GM18868 (cell line): ENCODE data around the gene ASGR1.

Experiments used
- ATAC-seq: cut with Tn5 transposase; IDR thresholded peaks from one replicate; pipeline ENCODE4 v1.9.1; 2021; ENCODE audit warnings: mild to moderate bottlenecking, moderate library complexity; ENCODE audit not compliant: unreplicated experiment

The ASGR1 gene

DNA sequence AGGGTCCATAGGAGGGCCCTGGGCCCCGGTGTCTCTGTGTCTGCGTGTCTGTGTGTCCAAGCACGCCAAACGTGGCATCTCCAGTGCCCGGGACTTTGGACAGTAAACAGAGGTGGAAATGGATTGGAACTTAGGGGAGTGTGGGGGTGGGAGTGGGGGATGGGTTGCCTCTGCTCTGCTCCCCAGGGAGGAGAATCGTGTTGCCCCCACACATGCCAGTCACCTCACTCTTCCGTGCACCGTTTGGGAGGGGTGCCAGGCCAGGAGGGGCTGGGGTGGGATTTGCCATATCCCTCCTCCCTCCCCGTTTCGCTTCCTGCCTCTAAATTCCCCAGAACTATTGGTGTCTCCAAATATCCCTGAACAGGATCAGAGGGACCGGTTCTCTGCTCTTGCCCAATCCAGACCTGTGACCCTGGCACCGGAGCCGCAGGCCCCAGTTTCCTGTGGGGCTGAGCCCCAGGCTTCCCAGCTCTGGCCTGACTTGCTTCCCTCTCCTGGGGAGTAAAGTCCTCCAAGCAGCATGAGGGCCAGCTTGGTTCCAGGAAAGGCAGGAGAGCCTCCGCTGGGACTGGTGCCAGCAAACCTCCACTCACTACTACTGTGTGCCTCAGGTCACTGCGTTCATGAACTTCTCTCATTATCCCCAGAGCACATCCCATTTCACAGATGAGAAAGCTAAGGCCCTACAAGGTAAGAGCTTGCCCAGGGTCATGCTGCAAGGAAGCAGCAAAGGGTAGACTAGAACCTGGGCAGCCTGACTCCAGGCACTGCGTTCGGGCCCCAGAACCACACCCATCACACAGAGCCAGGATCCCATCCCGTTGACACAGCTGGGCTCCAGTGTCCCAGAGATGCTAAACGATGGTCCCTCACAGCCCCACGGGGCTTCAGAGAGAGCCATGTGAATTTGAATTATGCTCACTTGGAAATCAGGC lies at the start of gene ASGR1:
ASGR1 (minus strand) TSS at position 54 of the 938 bp plus-strand sequence. CDS start 807 bp downstream, outside the sequence.
- no peak for ATAC-seq

GRCh38 chr17:7228920-7229319 lies 49.8 kb upstream of the ASGR1 start:
- ATAC-seq, result no peak

- no peak for ATAC-seq
These were observed 47.8 kb upstream of the ASGR1 start for GRCh38 chr17:7226721-7227710.

- ATAC-seq, result no peak
These were observed 46.7 kb upstream of the ASGR1 start for GRCh38 chr17:7225711-7226331.

DNA sequence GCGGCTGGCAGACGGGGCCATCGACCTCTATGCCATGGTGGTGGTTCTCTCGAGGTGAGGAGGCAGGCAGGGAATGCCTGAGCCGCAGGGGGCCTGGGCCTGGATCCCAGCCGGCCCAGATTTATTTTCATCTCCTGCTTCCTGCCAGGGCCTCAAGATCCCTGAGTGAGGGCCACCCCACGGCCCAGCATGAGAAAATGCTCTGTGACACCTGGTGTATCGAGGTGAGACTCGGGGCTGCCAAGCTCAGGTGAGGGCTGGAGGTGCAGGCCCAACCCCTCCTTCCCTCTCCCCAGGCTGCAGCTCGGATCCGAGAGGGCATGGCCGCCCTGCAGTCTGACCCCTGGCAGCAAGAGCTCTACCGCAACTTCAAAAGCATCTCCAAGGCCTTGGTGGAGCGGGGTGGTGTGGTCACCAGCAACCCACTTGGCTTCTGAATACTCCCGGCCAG lies 45.5 kb upstream of the ASGR1 start:
- ATAC-seq, result no peak

GRCh38 chr17:7224110-7224509 lies 44.9 kb upstream of the ASGR1 start:
- ATAC-seq, result no peak

DNA sequence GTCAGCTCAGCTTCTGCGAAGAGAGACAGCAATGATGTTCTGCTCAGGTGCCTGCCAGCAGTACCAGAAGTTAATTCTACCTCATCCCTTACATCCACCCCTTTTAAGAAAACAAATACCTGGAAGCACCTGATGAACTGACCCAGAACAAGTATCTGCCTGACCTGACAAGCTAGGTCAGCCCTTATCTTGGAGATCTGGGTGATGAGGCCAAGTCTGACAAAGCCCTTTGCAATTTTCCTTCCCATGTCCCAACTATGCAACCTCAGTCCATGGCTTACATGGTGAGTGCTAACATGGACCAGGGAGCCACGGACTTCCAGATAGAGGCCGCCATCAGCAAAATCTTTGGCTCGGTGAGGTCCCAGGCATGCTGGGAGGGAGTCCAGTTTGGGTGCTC lies 44.2 kb upstream of the ASGR1 start:
- ATAC-seq, result no peak

- no peak for ATAC-seq
These were observed 43.8 kb upstream of the ASGR1 start for GRCh38 chr17:7222972-7223292.

DNA sequence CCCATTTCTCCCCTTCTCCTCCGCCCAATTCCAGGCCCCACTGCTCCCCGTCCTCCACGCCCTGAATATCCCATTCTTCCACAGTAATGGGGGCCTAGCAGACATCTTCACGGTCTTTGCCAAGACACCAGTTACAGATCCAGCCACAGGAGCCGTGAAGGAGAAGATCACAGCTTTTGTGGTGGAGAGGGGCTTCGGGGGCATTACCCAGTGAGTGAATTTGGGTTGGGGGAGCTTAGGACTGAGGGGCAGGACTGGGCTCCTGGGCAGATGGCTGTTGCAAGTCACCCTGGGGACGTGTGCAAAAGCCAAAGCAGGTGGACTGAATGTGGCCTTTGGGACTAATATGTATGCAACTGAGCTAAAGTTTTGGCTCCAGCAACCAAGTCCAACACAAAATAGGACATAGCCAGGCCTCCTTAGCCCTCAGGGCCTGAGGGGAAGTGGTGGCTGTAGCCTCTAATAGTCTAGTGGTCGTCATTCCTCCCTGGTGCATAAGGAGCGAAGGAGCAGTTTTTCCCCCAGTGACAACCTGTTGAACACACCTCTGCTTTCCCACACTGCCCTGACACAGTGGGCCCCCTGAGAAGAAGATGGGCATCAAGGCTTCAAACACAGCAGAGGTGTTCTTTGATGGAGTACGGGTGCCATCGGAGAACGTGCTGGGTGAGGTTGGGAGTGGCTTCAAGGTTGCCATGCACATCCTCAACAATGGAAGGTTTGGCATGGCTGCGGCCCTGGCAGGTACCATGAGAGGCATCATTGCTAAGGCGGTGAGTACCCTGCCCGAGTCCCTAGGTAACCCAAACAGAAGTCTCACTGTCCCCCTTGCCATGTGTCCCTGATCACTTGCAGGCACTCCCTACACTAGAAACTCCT lies 43.2 kb upstream of the ASGR1 start:
- ATAC-seq, result no peak

DNA sequence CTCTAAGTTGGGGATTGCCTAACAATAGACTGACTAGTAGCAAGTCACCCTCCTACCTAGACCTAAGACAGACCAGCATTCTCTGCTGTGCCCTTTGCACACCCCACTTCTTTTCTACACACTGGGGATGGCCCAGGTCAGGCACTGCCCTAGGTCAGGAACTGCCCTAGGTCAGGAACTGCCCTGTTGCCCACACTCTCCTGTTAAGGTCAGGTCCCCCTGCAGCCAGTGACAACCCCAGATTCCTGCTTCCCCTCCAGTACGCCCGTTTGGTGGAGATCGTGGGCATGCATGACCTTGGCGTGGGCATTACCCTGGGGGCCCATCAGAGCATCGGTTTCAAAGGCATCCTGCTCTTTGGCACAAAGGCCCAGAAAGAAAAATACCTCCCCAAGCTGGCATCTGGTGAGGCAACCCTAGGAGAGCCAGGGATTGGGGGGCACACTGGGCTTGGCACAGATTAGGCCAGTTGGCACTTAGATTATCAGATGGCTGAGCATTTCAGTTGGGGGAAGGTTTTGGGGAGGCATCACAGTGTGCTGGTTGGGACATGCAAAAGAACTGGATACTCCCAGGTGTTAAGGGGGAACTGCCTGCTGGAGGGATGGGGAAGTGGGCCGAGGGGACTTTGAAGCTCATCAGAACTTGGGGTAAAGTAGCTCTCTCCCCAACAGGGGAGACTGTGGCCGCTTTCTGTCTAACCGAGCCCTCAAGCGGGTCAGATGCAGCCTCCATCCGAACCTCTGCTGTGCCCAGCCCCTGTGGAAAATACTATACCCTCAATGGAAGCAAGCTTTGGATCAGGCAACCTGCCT lies 42.3 kb upstream of the ASGR1 start:
- no peak for ATAC-seq

GRCh38 chr17:7220593-7221277 lies 41.6 kb upstream of the ASGR1 start:
- ATAC-seq, result no peak

DNA sequence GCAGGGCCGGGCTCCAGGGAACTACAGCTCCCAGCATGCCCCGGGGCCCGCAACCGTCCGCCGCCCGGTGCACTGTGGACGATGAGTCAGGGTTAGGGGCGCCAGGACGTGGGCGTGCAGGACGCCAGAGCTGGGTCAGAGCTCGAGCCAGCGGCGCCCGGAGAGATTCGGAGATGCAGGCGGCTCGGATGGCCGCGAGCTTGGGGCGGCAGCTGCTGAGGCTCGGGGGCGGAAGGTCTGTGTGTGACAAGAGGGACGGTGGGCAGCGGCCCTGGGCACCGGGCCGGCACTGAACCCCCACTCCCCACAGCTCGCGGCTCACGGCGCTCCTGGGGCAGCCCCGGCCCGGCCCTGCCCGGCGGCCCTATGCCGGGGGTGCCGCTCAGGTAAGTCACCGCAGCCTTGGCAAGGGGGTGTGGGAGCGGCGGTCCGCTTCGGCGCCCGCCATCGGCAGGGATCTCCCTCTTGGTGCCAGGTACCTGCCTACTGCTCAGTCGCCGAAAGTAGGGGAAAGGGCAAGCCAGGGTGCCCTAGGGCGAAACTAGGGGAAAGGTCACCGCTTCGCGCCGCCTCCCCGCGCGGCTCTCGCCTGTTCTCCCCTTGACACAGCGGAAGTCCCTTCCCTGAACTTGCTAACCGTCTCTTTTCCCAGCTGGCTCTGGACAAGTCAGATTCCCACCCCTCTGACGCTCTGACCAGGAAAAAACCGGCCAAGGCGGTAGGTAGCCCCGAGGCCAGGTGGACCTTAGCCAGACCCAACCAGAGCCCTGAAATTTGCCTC lies 40.8 kb upstream of the ASGR1 start, which contains the start of the genes ACADVL and DLG4:
ACADVL (plus strand) TSS at position 127 of the 781 bp plus-strand sequence; CDS start at position 174, 47 bp downstream.
DLG4 (minus strand) TSS at position 25 of the 781 bp plus-strand sequence.
- ATAC-seq, result peak; percentile 75

DNA sequence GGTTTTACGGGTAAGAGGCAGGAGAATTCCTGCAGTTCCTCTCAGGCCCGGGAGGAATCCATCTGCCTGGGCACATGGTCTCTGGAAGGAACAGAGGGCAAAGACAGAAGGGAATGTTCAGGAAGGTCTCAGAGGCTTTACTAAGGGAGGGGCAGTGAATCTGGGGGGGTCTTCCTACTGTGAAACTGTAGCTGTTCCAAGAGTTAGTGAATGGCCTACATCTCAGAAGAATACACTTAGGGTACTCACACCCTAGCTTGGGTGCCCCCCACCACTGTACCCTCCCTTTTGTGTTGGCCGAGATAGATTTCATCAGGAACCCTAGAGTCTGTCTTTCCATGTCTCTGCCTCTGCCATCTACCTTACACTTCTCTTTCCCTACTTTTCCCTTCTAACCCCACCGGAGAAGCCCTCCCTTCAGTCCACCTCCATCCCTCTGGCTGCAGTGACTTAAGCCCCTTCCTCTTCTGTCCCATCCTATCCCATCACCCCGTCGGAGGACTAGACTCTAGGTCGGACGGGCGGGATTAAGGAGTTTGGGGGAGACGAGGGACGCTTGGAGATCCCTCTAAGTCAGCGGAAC lies 40.1 kb upstream of the ASGR1 start:
- no peak for ATAC-seq

DNA sequence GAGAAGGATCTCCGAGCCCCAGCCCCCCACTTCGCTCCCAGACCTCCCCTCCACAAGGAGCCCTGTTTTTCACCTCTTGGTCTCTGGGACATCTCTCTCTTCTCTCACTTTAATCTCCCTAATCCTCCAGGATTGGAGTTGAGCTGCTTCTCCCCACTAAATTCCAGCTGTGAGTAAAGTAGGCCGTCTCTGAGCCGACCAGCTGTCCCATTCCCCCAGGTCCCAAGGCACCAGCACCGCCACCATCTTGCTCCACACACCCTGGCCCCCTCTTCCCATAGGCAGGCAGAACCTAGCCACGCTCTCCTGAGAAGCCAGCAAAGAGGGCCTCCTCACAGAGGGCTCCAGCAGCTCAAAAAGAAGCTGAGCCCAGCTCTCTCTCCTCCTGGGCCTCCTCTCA lies 39.6 kb upstream of the ASGR1 start:
- no peak for ATAC-seq

- ATAC-seq, result no peak
These were observed 39.0 kb upstream of the ASGR1 start for GRCh38 chr17:7218166-7218565.

- ATAC-seq, result no peak
These were observed 38.2 kb upstream of the ASGR1 start for GRCh38 chr17:7217113-7217987.
